GM12872 (cell line): ENCODE measurements around the gene BEND5.

Experiments
- CTCF ChIP-seq: IDR thresholded peaks from 3 replicates; pipeline ENCODE4 v1.5.1; 2011; ENCODE audit warnings: low read depth, mild to moderate bottlenecking, low read length, moderate library complexity; ENCODE audit not compliant: insufficient read depth

BEND5 gene

DNA sequence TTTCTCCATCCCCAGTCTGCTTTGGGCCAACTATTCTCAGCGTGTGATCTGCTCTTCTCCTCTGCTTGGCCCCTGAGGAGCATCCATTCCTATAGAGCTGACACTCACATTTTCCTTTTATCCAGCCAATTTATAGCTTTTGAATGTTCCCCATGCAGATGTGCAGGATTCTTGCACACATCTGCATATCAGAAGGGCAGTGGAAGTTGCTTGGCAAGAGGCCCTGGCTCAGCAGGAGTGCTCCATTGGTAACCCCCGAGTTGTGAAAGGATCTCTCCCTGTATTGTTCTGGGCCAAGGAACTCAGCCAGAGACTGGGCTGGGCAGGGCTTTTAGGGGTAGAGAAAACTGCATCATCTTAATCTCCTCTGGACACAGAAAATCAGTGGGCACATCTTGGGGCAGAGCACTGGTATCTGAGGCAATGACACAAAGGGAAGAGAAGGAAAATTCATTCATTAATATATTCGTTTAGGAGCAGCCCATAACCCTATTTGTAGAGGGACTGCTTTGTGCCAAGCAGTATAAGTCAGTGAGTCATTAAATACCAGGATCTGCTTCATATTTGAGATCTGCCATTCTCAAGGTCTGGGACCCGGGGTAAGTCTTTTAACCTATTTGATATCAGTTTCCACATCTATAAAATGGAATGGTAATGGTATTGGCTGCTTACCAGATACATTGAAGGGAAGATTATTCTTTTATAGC lies 31.0 kb upstream of the BEND5 start:
- TF ChIP-seq CTCF: no peak

GRCh38 chr1:48803474-48803873 lies 26.8 kb upstream of the BEND5 start:
- no peak for TF ChIP-seq CTCF

DNA sequence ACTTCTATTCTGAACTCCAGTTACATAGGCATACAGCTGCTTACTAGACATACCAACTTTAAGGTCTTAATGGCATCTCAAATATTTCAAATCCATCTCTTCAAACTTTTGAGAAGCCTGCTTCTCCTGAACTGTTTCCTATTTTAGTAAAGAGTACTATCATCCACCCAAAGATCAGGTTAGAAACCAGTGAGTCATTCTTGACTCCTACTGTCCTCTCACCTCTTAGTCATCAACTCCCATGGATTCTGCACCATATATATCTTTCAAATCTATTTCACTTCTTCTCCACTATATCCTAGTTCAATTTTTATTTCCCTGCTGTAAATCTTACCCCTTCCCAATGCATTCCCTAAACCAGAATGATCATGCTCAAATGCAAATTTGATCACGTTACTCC lies 18.1 kb upstream of the BEND5 start:
- no peak for TF ChIP-seq CTCF

DNA sequence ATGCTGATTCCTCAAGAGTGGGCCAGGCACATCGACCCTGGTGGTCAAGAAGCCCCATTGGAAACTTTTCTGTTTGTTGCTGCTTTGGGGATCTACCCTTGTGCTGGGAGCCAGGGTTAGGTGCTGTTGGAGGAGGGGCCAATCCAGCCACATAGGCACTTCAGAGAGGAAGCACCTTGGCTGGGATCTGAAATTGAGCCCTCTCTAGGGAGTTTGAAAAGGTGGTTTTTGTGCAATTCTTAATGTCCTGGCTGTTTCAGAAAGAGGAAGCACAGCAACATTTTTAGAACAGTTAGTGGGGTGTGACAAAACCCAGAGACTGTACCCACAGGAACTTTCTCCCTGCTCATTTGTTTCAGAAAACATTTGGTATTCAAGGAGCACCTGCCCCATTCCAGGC lies 17.2 kb upstream of the BEND5 start:
- TF ChIP-seq CTCF: no peak

GRCh38 chr1:48792961-48793360 lies 16.3 kb upstream of the BEND5 start:
- no peak for TF ChIP-seq CTCF

DNA sequence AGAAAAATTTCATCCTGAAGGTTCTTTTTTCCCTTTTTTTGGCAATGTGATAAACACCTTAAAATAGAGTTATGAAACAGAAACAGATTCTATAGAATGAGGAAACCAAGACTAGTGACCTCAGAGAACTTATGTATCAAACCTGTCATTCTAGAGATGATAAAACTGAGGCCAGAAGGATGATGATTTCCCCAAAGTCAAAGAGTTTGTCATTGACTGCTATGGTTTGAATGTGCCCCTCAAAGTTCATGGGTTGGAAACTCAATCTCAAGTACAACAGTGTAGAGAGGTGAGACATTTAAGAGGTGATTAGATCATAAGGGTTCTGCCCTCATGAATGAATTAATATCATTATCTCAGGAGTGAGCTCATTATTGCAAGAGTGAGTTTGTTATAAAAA lies 13.7 kb upstream of the BEND5 start:
- no peak for TF ChIP-seq CTCF

DNA sequence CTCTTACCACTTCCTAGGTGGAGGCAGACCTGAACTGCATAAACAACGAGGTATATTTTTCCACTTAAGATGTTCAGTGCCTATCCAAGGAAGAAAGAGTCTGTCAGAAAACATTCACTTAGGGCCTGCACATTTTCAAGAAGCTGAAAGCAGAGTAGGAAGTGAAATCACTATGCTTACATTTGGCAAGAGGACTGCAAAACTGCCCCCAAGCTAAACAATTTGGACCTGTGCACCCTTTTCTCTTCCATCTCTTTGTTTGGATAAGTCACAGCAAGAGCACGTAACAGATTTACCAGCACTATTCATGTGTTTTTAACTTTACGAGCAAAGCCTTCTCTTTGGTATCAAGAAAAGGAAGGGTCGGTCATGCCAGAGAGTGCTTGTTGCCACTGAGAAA lies 13.2 kb upstream of the BEND5 start:
- no peak for TF ChIP-seq CTCF
